Measurements from ENCODE around the gene ADAT1. TPM values are rescaled to one million over a fixed set of nuclear protein-coding genes. Genes with fewer than 3 reads are reported as not detected.

The ADAT1 gene
- total RNA-seq, 1 experiment from 2014 or later, result 90.4 TPM

GRCh38 chr16:75579281-75579834, 43.7 kb downstream of the ADAT1 start:
- no TSS peak for BruUV-seq (replicated peaks)
- Mint-ChIP-seq H3K36me3 (ENCODE audit: insufficient read depth, unreplicated experiment) (peaks cover 12% of the 10 kb centered on the region), H3K4me3 (ENCODE audit: low read depth, unreplicated experiment) (no peak overlapping the region), H3K4me1 (ENCODE audit: low read depth, unreplicated experiment) (no peaks in the 10 kb centered on the region), H3K27ac (ENCODE audit: unreplicated experiment) (no peak overlapping the region), H3K27me3 (ENCODE audit: unreplicated experiment) (no peaks in the 10 kb centered on the region), H3K9me3 (ENCODE audit: low read depth, unreplicated experiment) (no peaks in the 10 kb centered on the region)
- intact Hi-C loops (cut with micrococcal nuclease; ENCODE audit: unreplicated experiment), result no loop called here
- no peak for DNase-seq
- TF ChIP-seq CTCF (IDR thresholded peaks at IDR 0.05; ENCODE audit: unreplicated experiment), result no peak
- CTCF ChIA-PET, result interaction anchor here (0.6 kb wide), 1 partner anchor 42 kb away, joined by 3 read pairs; no protein-coding TSS in a partner anchor

- intact Hi-C loops (cut with micrococcal nuclease; ENCODE audit: unreplicated experiment), result no loop called here
- Mint-ChIP-seq H3K27ac (ENCODE audit: unreplicated experiment) (no peak overlapping the region), H3K4me1 (ENCODE audit: low read depth, unreplicated experiment) (no peaks in the 10 kb centered on the region), H3K27me3 (ENCODE audit: unreplicated experiment) (no peaks in the 10 kb centered on the region), H3K36me3 (ENCODE audit: insufficient read depth, unreplicated experiment) (peaks cover 12% of the 10 kb centered on the region), H3K9me3 (ENCODE audit: low read depth, unreplicated experiment) (no peaks in the 10 kb centered on the region), H3K4me3 (ENCODE audit: low read depth, unreplicated experiment) (no peak overlapping the region)
- no TSS peak for BruUV-seq (replicated peaks)
- DNase-seq, result no peak
- no peak for TF ChIP-seq CTCF (IDR thresholded peaks at IDR 0.05; ENCODE audit: unreplicated experiment)
- CTCF ChIA-PET, result no interaction called here
Measured at GRCh38 chr16:75578725-75579124, 44.4 kb downstream of the ADAT1 start.

- TF ChIP-seq CTCF (IDR thresholded peaks at IDR 0.05; ENCODE audit: unreplicated experiment), result no peak
- H3K27ac Mint-ChIP-seq (ENCODE audit: unreplicated experiment), result no peak overlapping the region
- no peak for DNase-seq
- no peaks in the 10 kb centered on the region for H3K9me3 Mint-ChIP-seq (ENCODE audit: low read depth, unreplicated experiment)
- H3K36me3 Mint-ChIP-seq (ENCODE audit: insufficient read depth, unreplicated experiment), result peaks cover 15% of the 10 kb centered on the region
- H3K4me3 Mint-ChIP-seq (ENCODE audit: low read depth, unreplicated experiment), result no peak overlapping the region
- CTCF ChIA-PET, result no interaction called here
- BruUV-seq (replicated peaks), result no TSS peak
- no peaks in the 10 kb centered on the region for H3K4me1 Mint-ChIP-seq (ENCODE audit: low read depth, unreplicated experiment)
- no peaks in the 10 kb centered on the region for H3K27me3 Mint-ChIP-seq (ENCODE audit: unreplicated experiment)
- intact Hi-C loops (cut with micrococcal nuclease; ENCODE audit: unreplicated experiment), result no loop called here
Measured at GRCh38 chr16:75578212-75578611, 44.9 kb downstream of the ADAT1 start.

- no peak for TF ChIP-seq CTCF (IDR thresholded peaks at IDR 0.05; ENCODE audit: unreplicated experiment)
- Mint-ChIP-seq H3K36me3 (ENCODE audit: insufficient read depth, unreplicated experiment) (peaks cover 17% of the 10 kb centered on the region), H3K27me3 (ENCODE audit: unreplicated experiment) (no peaks in the 10 kb centered on the region), H3K27ac (ENCODE audit: unreplicated experiment) (no peak overlapping the region), H3K4me1 (ENCODE audit: low read depth, unreplicated experiment) (no peaks in the 10 kb centered on the region), H3K9me3 (ENCODE audit: low read depth, unreplicated experiment) (no peaks in the 10 kb centered on the region), H3K4me3 (ENCODE audit: low read depth, unreplicated experiment) (no peak overlapping the region)
- intact Hi-C loops (cut with micrococcal nuclease; ENCODE audit: unreplicated experiment), result no loop called here
- CTCF ChIA-PET, result interaction anchor here (0.7 kb wide), 1 partner anchor 27 kb away, joined by 3 read pairs; no protein-coding TSS in a partner anchor
- DNase-seq, result no peak
- no TSS peak for BruUV-seq (replicated peaks)
Measured at GRCh38 chr16:75576384-75576811, 46.7 kb downstream of the ADAT1 start.

All from Calu3 (cell line).